ACHN (cell line): ENCODE results near the gene ZNF776.
A peak's percentile ranks its signal among the peaks of the same experiment; 100 is the strongest.
"Not testable (repeated sequence)": the region's sequence is repeated elsewhere in the genome, so short reads cannot be mapped to it uniquely, and the experiment has no call there.

ENCODE experiments used
- DNase-seq: peaks from one replicate; pipeline ENCODE4 v3.0.0-alpha.2; 2015
- in situ Hi-C: cut with HindIII; loops from 2 replicates; pipeline ENCODE4 v1.10.0; 2017; ENCODE audit warnings: low sequenced_read_pairs, low pct_ligation_motif_present, low pct_unique_long_range_greater_than_20kb

The ZNF776 gene

DNA sequence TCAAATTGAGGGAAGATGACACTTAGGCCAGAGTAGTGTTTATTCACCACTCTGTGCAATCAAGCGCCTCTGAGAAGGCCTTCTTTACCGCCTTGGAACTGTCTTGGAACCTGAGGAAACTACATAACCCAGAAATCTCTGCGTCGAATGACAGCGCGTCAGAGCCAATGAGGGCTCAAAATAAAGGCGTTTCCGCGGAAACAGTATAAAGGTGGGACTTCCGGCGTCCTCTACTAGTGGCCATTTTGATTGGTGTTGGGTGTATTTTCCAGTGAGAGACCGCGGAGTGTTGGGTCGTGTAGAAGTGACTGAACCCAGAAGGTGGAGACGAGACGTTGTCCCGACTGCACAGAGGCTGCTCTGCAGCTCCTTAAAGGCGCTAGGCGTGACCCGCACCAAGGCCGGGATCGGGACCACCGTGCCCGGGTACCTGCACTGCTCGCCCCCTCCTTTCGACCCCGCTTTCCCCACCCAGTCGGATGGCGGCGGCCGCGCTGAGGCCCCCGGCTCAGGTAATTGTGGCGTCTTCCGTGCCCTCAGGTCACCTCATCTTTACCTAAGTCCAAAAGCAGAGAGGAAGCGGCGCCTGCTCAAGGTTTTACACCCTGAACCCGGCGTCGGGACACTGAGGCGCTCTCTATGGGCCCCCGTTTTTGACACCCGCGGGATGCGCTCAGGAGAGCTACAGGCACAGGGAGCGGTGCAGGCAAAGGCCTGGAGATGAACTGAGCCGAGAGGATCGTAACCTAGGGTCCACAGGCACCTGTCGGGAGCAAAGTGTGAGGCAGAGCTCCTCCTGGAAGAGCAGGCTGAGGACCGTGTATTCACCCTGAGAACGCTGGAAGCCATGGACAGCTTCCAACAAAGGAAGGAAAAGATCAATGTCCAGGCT, at the start of gene ZNF776:
Gene ZNF776 (plus strand): TSS at position 236 of the 892 bp plus-strand sequence. CDS start 244 bp downstream, at position 480.
- in situ Hi-C loops: no loop called here

DNA sequence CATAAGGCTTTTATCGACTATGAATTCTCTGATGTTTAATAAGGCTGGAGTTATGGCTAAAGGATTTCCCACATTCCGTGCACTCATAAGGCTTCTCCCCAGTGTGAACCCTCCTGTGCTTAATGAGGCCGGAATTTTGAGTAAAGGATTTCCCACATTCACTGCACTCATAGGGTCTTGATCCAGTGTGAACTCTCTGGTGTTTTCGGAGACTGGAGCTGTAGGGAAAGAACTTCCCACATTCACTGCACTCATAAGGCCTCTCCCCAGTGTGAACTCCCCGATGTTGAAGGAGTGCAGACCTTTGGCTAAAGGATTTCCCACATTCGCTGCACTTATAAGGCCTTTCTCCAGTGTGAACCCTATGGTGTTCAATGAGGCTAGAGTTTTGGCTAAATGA, 45.0 kb upstream of the ZNF776 start:
- DNase-seq: no peak
- in situ Hi-C loops: no loop called here

More for the DNA sequence above, at the start of gene ZNF776:
- peak; percentile 89 for DNase-seq

DNA sequence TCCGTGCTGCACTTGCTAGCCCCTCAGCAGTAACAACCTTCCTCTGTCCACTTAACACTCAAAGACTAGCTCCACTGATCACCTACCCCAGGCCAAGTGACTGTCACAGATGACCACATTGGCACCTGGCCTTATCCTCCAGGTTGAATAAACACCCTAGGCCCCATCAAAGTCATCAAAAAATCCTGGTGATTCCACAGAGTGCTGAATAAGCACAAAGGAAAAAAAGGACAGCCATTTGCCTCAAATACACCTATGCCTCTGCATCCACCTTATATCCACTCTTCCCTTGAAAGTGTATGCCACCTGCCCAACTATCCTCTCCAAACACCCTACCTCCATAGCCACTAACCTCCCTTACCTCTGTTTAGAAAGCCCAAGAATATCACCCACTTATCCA, 40.3 kb upstream of the ZNF776 start:
- DNase-seq: no peak
- in situ Hi-C loops: no loop called here

- no peak for DNase-seq
- in situ Hi-C loops: no loop called here
Measured at GRCh38 chr19:57708641-57709361, 37.8 kb upstream of the ZNF776 start, which contains the start of gene ZNF154. ZNF154 (minus strand) TSS chr19:57709204; CDS start chr19:57708971, 233 bp downstream.

DNA sequence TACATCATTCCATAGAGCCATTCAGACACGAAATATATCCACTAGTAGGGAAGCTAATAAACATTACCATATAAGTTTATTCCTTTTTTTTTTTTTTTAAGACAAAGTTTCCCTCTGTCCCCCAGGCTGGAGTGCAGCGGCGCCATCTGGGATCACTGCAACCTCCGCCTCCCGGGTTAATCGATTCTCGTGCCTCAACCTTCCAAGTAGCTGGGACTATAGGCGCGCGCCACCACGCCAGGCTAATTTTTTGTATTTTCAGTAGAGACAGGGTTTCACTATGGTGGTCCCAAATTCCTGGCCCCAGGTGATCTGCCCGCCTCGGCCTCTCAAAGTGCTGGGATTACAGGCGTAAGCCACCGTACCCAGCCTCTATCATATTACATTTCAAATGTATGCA, 37.0 kb upstream of the ZNF776 start:
- in situ Hi-C loops: no loop called here
- DNase-seq: no peak

DNA sequence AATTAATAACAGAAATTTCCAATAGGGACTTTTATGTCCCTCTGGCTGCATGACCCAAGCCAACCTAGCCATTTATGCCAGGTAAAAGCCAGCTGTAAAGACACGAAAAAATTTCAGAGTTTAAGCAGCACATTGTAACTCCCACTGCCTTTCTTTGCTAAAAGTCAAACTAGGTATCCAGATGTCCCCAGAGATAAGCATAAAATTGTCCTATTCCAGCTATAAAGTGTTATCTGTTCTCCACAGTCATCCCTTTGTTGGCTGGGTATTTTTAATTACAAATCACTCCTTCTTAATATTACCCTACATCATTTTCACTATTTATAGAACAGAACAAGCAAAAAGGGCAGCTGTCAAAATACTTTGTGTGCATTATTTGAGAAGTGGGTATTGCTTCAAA, 34.4 kb upstream of the ZNF776 start:
- in situ Hi-C loops: no loop called here
- no peak for DNase-seq

GRCh38 chr19:57719424-57719823, 27.2 kb upstream of the ZNF776 start:
- in situ Hi-C loops: no loop called here
- no peak for DNase-seq

DNA sequence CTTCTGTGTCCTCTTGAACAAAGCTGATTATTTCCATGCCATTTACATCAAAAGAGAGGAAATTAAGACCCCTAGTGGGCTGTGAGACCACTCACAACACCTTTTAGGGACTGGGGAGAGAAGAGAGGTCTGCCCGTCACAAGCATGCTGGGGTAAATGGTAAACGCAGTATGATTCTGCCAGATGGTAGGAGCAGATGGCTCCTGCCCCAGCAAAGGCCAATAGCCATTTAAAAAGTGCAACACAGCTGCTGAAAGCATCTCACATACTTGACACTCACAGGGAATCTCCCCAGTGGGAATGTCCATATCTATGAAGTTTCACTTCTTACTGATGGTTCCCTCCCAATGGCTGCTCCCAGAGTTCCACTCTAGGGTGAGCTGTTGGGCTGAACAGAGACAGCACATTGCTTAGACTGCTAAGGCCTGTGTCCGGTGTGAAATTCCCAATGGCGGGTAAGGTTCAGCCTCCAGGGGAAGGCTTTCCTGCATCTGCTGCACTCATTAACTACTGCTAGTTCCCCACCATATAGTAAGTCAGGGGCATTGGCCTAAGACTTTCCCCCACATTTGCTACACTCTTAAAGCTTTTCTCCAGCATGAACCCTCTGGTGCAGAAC, 26.6 kb upstream of the ZNF776 start:
- in situ Hi-C loops: no loop called here
- DNase-seq: no peak

DNA sequence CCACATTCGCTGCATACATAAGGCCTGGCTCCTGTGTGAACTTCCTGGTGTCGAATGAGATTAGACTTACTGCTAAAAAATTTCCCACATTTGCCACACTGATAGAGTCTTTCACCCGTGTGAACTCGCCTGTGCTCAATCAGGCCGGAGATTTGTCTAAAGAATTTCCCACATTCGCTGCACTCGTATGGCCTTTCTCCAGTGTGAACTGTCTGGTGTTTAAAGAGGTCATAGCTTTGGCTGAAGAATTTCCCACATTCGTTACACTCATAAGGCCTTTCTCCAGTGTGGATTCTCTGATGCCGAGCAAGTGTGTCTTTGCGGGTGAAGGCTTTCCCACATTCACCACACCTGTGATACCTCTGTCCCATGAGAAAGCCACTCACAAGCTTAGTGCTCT, 25.7 kb upstream of the ZNF776 start:
- in situ Hi-C loops: no loop called here
- DNase-seq: no peak

- DNase-seq, in situ Hi-C loops: not testable (repeated sequence)
Measured at GRCh38 chr19:57738320-57738719, 8.3 kb upstream of the ZNF776 start.

DNA sequence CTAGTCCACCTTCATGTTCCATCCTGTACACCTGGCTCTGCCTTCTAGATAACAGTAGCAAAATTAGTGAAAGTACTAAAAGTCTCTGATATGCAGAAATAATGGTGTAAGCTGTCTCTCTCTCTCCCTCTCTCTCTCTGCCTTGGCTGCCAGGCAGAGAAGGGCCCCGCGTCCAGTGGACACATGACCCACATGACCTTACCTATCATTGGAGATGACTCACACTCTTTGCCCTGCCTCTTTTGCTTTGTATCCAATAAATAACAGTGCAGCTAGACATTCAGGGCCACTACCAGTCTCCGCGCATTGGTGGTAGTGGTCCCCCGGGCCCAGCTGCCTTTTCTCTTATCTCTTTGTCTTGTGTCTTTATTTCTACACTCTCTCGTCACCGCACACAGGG, 7.8 kb upstream of the ZNF776 start:
- in situ Hi-C loops, DNase-seq: not testable (repeated sequence)

- in situ Hi-C loops: no loop called here
- no peak for DNase-seq
Measured at GRCh38 chr19:57747472-57747807, 825 bp downstream of the ZNF776 start.

DNA sequence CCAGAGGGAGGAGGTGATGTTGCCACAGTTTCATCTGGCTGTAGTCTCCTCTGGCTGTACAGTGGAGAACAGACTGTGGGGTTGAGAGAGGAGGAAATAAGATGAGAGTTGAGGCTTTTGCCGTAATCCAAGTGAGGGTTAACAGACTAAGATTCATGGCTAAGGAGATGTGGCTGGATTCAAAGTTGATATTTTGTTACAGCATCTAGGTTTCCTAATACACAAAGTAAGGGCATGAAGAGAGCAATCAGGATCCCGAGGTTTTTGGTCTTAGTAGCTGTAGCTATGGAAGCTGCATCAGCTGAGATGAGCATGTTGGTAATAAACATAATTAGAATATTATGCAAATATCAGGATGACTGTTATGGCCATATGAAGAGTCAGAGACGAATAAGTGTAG, 1.4 kb downstream of the ZNF776 start:
- no peak for DNase-seq
- in situ Hi-C loops: no loop called here

DNA sequence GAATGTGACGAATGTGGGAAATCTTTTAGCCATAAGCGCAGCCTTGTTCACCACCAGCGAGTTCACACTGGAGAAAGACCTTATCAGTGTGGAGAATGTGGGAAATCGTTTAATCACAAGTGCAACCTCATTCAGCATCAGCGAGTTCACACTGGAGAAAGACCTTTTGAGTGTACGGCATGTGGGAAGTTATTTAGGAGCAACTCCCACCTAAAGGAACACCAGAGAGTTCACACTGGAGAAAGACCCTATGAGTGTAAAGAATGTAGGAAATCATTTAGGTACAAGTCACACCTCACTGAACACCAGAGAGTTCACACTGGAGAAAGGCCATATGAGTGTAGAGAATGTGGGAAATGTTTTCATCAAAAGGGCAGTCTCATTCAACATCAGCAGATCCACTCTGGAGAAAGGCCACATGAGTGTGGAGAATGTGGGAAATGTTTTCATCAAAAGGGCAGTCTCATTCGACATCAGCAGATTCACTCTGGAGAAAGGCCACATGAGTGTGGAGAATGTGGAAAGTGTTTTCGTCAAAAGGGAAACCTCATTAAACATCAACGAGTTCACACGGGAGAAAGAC, 7.6 kb downstream of the ZNF776 start:
- in situ Hi-C loops: no loop called here
- DNase-seq: no peak

DNA sequence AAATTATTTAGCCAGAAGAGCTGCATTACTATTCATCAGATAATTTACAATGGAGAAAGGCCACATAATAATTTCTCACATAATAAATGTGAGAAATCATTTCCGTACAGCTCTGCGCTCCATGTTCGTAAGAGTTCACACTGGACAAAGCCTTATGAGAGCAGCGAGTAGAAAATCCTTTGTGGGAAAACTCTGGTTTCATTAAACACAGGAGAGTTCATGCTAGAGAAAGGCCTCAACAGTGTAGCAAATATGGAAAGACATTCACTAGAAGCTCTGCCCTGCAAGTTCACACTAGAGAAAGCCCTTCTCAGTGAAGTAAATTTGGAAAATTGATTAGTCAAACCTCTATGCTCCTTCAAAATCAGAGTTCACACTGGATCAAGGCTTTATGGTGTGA, 8.4 kb downstream of the ZNF776 start:
- no peak for DNase-seq
- in situ Hi-C loops: no loop called here

GRCh38 chr19:57757941-57758340, 11.3 kb downstream of the ZNF776 start:
- in situ Hi-C loops: no loop called here
- DNase-seq: no peak

DNA sequence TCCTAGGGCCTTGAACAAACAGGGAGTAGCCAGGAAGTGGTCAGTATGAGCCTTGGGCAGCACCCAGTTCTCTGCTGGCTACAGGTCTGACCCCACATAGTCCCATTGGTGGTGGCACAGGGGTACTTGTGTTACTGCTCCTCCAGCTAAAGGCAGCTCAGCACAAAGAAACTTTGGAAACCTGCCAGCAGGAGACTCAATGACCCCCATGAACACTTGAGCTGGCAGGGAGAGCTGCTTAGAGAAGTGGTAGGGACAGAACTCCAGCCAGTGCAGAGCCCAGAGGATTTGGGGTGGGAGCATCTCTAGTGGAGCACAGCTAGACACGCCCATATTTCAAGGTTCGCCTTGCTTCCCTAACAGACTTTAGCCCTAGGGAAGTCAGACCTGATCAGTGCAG, 12.5 kb downstream of the ZNF776 start:
- DNase-seq: no peak
- in situ Hi-C loops: no loop called here

GRCh38 chr19:57769345-57770131, 22.9 kb downstream of the ZNF776 start, which contains the start of gene ZNF586:
ZNF586 (plus strand) TSS chr19:57769676; CDS start chr19:57769843, 167 bp downstream.
- DNase-seq: peak; percentile 91
- in situ Hi-C loops: no loop called here
